Ovary (tissue), 3 donors: ENCODE measurements around the gene HSPA1L.

Experiments
- CTCF ChIP-seq, 3 donors: fragments of 450-650 bp in 2 of 3; fragments of 200-600 bp in 1 of 3; IDR thresholded peaks; one replicate each; pipeline versions ENCODE4 v1.5.1 to v1.8.0; 2016 to 2022; ENCODE audit warnings: antibody characterized with exemption in 3 of 3, mild to moderate bottlenecking in 1 of 3
- EP300 ChIP-seq: sonication (generic); formaldehyde crosslinking; IDR thresholded peaks from one replicate; pipeline ENCODE4 v1.6.1; 2017; ENCODE audit warnings: antibody characterized with exemption
- POLR2A ChIP-seq: fragments of 450-650 bp; IDR thresholded peaks from one replicate; pipeline ENCODE4 v1.6.1; 2017; ENCODE audit warnings: antibody characterized with exemption, mild to moderate bottlenecking, moderate library complexity
- donor health status: DM: no; HTN: no; CAD: no.

GRCh38 chr6:31777667-31778050 is 37.4 kb downstream of the HSPA1L start:
- TF ChIP-seq POLR2A (no peak), CTCF (IDR thresholded peaks at IDR 0.05) (no peak), EP300 (no peak)
